Left lung (tissue), 10 donors: ENCODE measurements around the gene UAP1L1. TPM values are rescaled to one million over a fixed set of nuclear protein-coding genes. Genes with fewer than 3 reads are reported as not detected.

Experiments
- ATAC-seq: fragments of 200-7000 bp; cut with Tn5 transposase; one replicate; pipeline ENCODE4 v1.9.1; 2020; ENCODE audit warnings: moderate library complexity
- DNase-seq, 4 donors: peaks; one replicate each; pipeline ENCODE4 v3.0.0-alpha.2; 2013 to 2020
- H3K27ac ChIP-seq, 2 donors: fragments of 200-600 bp; sonication (generic) in 1 of 2; one replicate each; pipeline versions ENCODE4 v1.5.0 to v1.8.0; 2020 to 2021
- H3K27me3 ChIP-seq, 2 donors: fragments of 200-600 bp; sonication (generic) in 1 of 2; one replicate each; pipeline versions ENCODE4 v1.5.0 to v1.8.0; 2020 to 2021
- H3K36me3 ChIP-seq, 2 donors: fragments of 200-600 bp; sonication (generic) in 1 of 2; one replicate each; pipeline versions ENCODE4 v1.5.0 to v1.8.0; 2020 to 2021
- H3K4me1 ChIP-seq, 2 donors: fragments of 200-600 bp; one replicate each; pipeline ENCODE4 v1.8.0; 2021
- H3K4me3 ChIP-seq, 2 donors: fragments of 200-600 bp; sonication (generic) in 1 of 2; one replicate each; pipeline versions ENCODE4 v1.5.0 to v1.8.0; 2020 to 2021; ENCODE audit warnings: mild to moderate bottlenecking in 1 of 2
- H3K9me3 ChIP-seq, 2 donors: fragments of 200-600 bp; sonication (generic) in 1 of 2; one replicate each; pipeline versions ENCODE4 v1.5.0 to v1.8.0; 2020 to 2021
- CTCF ChIP-seq, 2 donors: fragments of 200-600 bp; sonication (generic) in 1 of 2; IDR thresholded peaks; one replicate each; pipeline versions ENCODE4 v1.5.0 to v1.8.0; 2021; ENCODE audit warnings: antibody characterized with exemption in 2 of 2
- intact Hi-C, 2 donors: fragments of 100-400 bp; cut with DNase I; formaldehyde crosslinking; loops; one replicate each; pipeline versions ENCODE4 v1.11.2 to v1.14.2; 2022
- polyA plus RNA-seq, 6 donors: library from polyadenylated mRNA; unstranded; fragments of 120-200 nt; gene quantifications; one replicate each; pipeline ENCODE4 v1.2.1, GENCODE V29; 2013; ENCODE audit not compliant: insufficient read length in 6 of 6
- total RNA-seq, 2 donors: library from RNA; stranded (reverse); fragmentation: NEBNext Ultra II Directional; extraction: Animal tissue kit (Norgen Biotek cat#: 25700); gene quantifications; one replicate each; pipeline ENCODE4 v1.2.1, GENCODE V29; 2021
- donor health status: DM: no; HTN: yes; CAD: no.
- donor health status: DM: no; HTN: no; CAD: no.

The UAP1L1 gene
- total and polyA plus RNA-seq, 8 donors = 4.6 to 43.1 (median 6.8) TPM

DNA sequence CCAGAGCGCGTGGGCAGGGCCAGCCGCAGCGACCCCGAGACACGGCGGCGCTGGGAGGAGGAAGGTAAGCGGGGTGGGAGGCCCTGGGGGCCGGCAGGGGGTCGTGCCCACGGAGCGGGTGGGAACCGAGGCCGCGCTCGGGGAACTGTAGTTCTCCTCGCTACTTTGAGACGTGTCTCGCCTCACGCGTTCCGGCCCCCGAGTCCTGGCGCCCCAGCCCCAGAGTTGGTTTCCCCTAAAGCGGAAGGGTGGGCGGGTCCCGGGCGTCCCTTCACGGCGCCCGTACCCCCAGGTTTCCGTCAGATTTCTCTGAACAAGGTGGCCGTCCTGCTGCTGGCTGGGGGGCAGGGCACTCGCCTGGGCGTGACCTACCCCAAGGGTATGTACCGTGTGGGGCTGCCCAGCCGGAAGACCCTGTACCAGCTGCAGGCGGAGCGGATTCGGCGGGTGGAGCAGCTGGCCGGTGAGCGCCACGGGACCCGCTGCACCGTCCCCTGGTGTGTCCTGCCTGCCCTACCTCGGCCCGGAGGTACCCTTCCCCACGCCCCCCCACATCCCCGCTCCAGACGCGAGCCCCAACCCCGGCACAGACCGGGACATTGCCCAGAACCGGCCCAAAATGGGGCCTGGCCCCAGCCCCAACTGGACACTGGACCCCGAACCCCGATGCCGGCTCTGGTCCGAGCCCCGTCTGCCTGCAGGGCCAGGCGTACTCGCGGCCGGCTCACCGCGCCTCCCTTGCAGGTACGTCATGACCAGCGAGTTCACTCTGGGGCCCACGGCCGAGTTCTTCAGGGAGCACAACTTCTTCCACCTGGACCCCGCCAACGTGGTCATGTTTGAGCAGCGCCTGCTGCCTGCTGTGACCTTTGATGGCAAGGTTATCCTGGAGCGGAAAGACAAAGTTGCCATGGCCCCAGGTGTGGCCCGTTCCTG, 709 bp downstream of the UAP1L1 start:
- peak in 1 of 4 donors; percentile 84 for DNase-seq
- no peak for TF ChIP-seq CTCF (IDR thresholded peaks at IDR 0.05)
- Histone ChIP-seq H3K4me3 (peak overlapping the region; percentile 66 to 78), H3K27ac (peak overlapping the region in 1 of 2 donors; percentile 65), H3K9me3 (no peaks in the 10 kb centered on the region), H3K4me1 (peaks cover 11 to 35% of the 10 kb centered on the region in 2 donors), H3K27me3 (peaks cover 0 to 17% of the 10 kb centered on the region in 2 donors), H3K36me3 (peaks cover 0 to 46% of the 10 kb centered on the region in 2 donors)
- intact Hi-C loops = no loop called here
- ATAC-seq = peak; percentile 15

DNA sequence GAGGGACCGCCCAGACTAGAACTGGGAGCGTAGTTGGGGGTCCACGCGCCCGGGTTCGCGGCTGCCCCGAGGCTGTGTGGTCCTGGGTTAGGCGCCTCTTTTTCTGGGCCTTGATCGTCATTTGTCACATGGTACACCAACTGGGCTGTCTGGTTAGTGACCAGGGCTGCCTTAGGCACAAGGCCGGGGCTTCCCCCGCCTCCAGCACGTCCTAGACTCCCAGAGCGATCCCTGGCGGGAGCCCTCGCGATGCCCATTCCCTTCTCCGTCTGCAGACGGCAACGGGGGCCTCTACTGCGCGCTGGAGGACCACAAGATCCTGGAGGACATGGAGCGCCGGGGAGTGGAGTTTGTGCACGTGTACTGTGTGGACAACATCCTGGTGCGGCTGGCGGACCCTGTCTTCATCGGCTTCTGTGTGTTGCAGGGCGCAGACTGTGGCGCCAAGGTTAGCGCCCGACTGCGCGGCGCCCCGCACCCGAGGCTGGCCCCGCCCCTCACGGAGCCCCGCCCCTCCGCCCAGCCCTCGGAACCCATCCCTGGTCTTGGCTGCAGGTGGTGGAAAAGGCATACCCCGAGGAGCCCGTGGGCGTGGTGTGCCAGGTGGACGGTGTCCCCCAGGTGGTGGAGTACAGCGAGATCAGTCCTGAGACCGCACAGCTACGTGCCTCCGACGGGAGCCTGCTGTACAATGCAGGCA, 1.5 kb downstream of the UAP1L1 start:
- no peaks in the 10 kb centered on the region for H3K9me3 ChIP-seq
- no peak for ATAC-seq
- DNase-seq = peak in 1 of 4 donors; percentile 61
- H3K27ac ChIP-seq = no peak overlapping the region
- intact Hi-C loops = no loop called here
- H3K4me3 ChIP-seq = peak overlapping the region; percentile 66 to 78
- H3K36me3 ChIP-seq = peaks cover 0 to 54% of the 10 kb centered on the region in 2 donors
- TF ChIP-seq CTCF (IDR thresholded peaks at IDR 0.05) = no peak
- peaks cover 11 to 42% of the 10 kb centered on the region in 2 donors for H3K4me1 ChIP-seq
- H3K27me3 ChIP-seq = peaks cover 0 to 17% of the 10 kb centered on the region in 2 donors

- DNase-seq = no peak
- Histone ChIP-seq H3K9me3 (no peaks in the 10 kb centered on the region), H3K36me3 (peaks cover 0 to 54% of the 10 kb centered on the region in 2 donors), H3K4me1 (peaks cover 11 to 44% of the 10 kb centered on the region in 2 donors), H3K4me3 (no peak overlapping the region), H3K27me3 (peaks cover 0 to 17% of the 10 kb centered on the region in 2 donors), H3K27ac (no peak overlapping the region)
- no peak for ATAC-seq
- intact Hi-C loops = no loop called here
- no peak for TF ChIP-seq CTCF (IDR thresholded peaks at IDR 0.05)
Measured at GRCh38 chr9:137079401-137079787, 2.1 kb downstream of the UAP1L1 start.

DNA sequence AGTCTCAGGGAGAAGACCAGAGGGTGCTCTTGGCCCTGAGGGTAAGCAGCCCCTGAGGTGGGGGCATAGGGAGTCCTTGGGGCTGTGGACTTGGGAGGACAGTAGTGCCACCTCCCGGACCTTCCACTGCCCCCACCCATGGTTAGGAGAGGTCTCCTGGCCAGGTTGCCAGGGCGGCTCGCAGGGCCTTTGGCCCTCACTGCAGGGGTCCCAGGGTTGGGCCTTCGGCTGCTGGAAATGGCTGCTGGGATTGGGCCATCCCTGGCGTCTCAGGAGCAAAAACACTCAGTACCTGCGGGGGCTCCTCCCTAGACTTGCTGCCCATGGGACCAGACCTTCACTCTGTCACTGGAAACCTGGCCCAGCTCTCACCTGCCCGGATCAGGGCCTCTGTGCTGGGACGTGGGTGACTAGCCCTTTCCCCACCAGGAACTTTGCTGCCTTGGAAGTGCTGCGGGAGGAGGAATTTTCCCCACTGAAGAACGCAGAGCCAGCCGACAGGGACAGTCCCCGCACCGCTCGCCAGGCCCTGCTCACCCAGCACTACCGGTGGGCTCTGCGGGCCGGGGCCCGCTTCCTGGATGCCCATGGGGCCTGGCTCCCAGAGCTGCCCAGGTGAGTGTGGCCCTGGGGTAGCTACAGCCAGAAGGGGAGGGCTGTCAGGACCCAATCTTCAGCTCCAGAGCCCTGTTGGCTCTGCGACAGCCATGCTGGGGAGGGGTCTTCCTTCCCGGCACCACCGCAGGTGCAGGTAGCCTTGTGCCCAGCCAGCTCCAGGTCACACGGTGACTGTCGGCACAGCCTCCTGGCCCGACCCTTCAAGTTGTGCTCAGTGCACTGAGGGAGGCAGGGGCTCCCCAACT, 3.2 kb downstream of the UAP1L1 start:
- DNase-seq (no peak), ATAC-seq (no peak)
- Histone ChIP-seq H3K36me3 (peaks cover 0 to 54% of the 10 kb centered on the region in 2 donors), H3K4me1 (peaks cover 13 to 52% of the 10 kb centered on the region in 2 donors), H3K9me3 (no peaks in the 10 kb centered on the region), H3K4me3 (no peak overlapping the region), H3K27ac (no peak overlapping the region), H3K27me3 (peaks cover 0 to 17% of the 10 kb centered on the region in 2 donors)
- no peak for TF ChIP-seq CTCF (IDR thresholded peaks at IDR 0.05)
- intact Hi-C loops = no loop called here
